Liver (tissue), 9 donors: ENCODE data around the gene FXYD7. TPM values are rescaled to one million over a fixed set of nuclear protein-coding genes. Genes with fewer than 3 reads are reported as not detected.
"Not testable (repeated sequence)": the region's sequence is repeated elsewhere in the genome, so short reads cannot be mapped to it uniquely, and the experiment has no call there.

ENCODE experiments used
- DNase-seq: peaks from one replicate; pipeline ENCODE4 v3.0.0-alpha.2; 2017; ENCODE audit warnings: low spot score
- H3K27ac ChIP-seq, 2 donors: one replicate each; pipeline ENCODE4 v1.7.0; 2013; ENCODE audit warnings: inconsistent platforms in 2 of 2, low read length in 2 of 2, control low read depth in 1 of 2, low read depth in 1 of 2, mild to moderate bottlenecking in 1 of 2
- H3K27me3 ChIP-seq, 4 donors: one replicate each; pipeline versions ENCODE4 v1.6.1 to v1.7.0; 2013; ENCODE audit warnings: low read length in 3 of 4, inconsistent platforms in 1 of 4, mild to moderate bottlenecking in 1 of 4, moderate library complexity in 1 of 4; ENCODE audit not compliant: control insufficient read depth in 4 of 4, insufficient read depth in 4 of 4
- H3K36me3 ChIP-seq, 4 donors: one replicate each; pipeline versions ENCODE4 v1.6.1 to v1.7.0; 2013; ENCODE audit warnings: low read length in 3 of 4, mild to moderate bottlenecking in 3 of 4, low read depth in 1 of 4, moderate library complexity in 1 of 4; ENCODE audit not compliant: control insufficient read depth in 4 of 4, insufficient read depth in 3 of 4
- H3K4me1 ChIP-seq, 4 donors: one replicate each; pipeline versions ENCODE4 v1.6.1 to v1.7.0; 2013; ENCODE audit warnings: low read length in 3 of 4, mild to moderate bottlenecking in 3 of 4, moderate library complexity in 1 of 4; ENCODE audit not compliant: control insufficient read depth in 4 of 4, insufficient read depth in 4 of 4
- H3K4me3 ChIP-seq, 3 donors: one replicate each; pipeline versions ENCODE4 v1.6.1 to v1.7.0; 2013; ENCODE audit warnings: low read length in 3 of 3, control low read depth in 1 of 3, low read depth in 1 of 3, mild to moderate bottlenecking in 1 of 3
- H3K9ac ChIP-seq, 2 donors: one replicate each; pipeline ENCODE4 v1.7.0; 2013; ENCODE audit warnings: low read length in 2 of 2, mild to moderate bottlenecking in 2 of 2, moderate library complexity in 2 of 2, control low read depth in 1 of 2, low read depth in 1 of 2
- H3K9me3 ChIP-seq, 4 donors: one replicate each; pipeline versions ENCODE4 v1.6.1 to v1.7.0; 2013; ENCODE audit warnings: low read length in 3 of 4; ENCODE audit not compliant: control insufficient read depth in 4 of 4
- ATF3 ChIP-seq: IDR thresholded peaks from 2 replicates; pipeline ENCODE4 v1.6.1; 2016; ENCODE audit warnings: antibody characterized with exemption
- FOXA2 ChIP-seq: IDR thresholded peaks from 2 replicates; pipeline ENCODE4 v1.6.1; 2016; ENCODE audit warnings: antibody characterized with exemption
- HNF4G ChIP-seq: IDR thresholded peaks from 2 replicates; pipeline ENCODE4 v1.6.1; 2016; ENCODE audit warnings: antibody characterized with exemption
- JUND ChIP-seq, 2 donors: IDR thresholded peaks; 2 replicates each; pipeline ENCODE4 v1.6.1; 2016; ENCODE audit warnings: antibody characterized with exemption in 2 of 2
- MAX ChIP-seq: IDR thresholded peaks from 2 replicates; pipeline ENCODE4 v1.6.1; 2016; ENCODE audit warnings: antibody characterized with exemption
- REST ChIP-seq: IDR thresholded peaks from 2 replicates; pipeline ENCODE4 v1.6.1; 2016; ENCODE audit warnings: antibody characterized with exemption, mild to moderate bottlenecking
- RXRA ChIP-seq, 2 donors: IDR thresholded peaks; 2 replicates each; pipeline ENCODE4 v1.6.1; 2017 to 2018; ENCODE audit warnings: antibody characterized with exemption in 2 of 2, mild to moderate bottlenecking in 1 of 2
- WGBS: extraction: QIAGEN DNeasy Blood & Tissue Kit; methylation state at CpG from one replicate; pipeline ENCODE4 v1.1.7; 2013; 5-methylcytosine and 5-hydroxymethylcytosine counted together
- polyA plus RNA-seq, 2 donors: library from polyadenylated mRNA; stranded (reverse) in 1 of 2; unstranded in 1 of 2; fragments of 200-250 nt in 1 of 2; fragments of >200 nt in 1 of 2; fragmentation: Nextera tagmentation in 1 of 2; extraction: Ambion mirVana in 1 of 2; gene quantifications; one replicate each; pipeline versions ENCODE4 v1.2.1 to v1.2.3, GENCODE V29; 2013 to 2015
- total RNA-seq, 2 donors: library from RNA; depleted of rRNA; stranded (reverse); fragments of >200 nt; gene quantifications; one replicate each; pipeline ENCODE4 v1.2.3, GENCODE V29; 2014
- donor health status: healthy.
- donor health status: healthy.
- donor health status: healthy.
- donor health status: healthy.
- donor health status: healthy.

The FXYD7 gene
- total and polyA plus RNA-seq, 4 donors, result 0.08 to 0.09 TPM; not detected in 2

GRCh38 chr19:35128398-35129057 lies 14.5 kb upstream of the FXYD7 start:
- Histone ChIP-seq H3K36me3 (no peaks in the 10 kb centered on the region), H3K27ac (no peak overlapping the region), H3K9ac (no peak overlapping the region), H3K27me3 (no peaks in the 10 kb centered on the region), H3K9me3 (no peaks in the 10 kb centered on the region), H3K4me3 (no peak overlapping the region), H3K4me1 (peaks cover 4 to 14% (median 11%) of the 10 kb centered on the region in 4 donors)
- TF ChIP-seq FOXA2 (no peak), MAX (no peak), JUND (IDR thresholded peaks at IDR 0.05) (no peak), ATF3 (no peak), HNF4G (no peak), REST (no peak)
- no peak for DNase-seq
- 90% methylated on average over 9 of the region's 9 CpGs for WGBS

GRCh38 chr19:35129724-35130274 lies 13.3 kb upstream of the FXYD7 start:
- not testable (repeated sequence) for H3K4me3 ChIP-seq, H3K9me3 ChIP-seq, H3K27me3 ChIP-seq, H3K9ac ChIP-seq, H3K4me1 ChIP-seq, DNase-seq, H3K36me3 ChIP-seq, H3K27ac ChIP-seq
- WGBS, result 75% methylated on average over 14 of the region's 14 CpGs

- no peak overlapping the region for H3K27ac ChIP-seq
- DNase-seq, result no peak
- H3K4me3 ChIP-seq, result no peak overlapping the region
- H3K36me3 ChIP-seq, result no peaks in the 10 kb centered on the region
- H3K9ac ChIP-seq, result no peak overlapping the region
- TF ChIP-seq RXRA (IDR thresholded peaks at IDR 0.05) (peak in 1 of 2 donors; percentile 34), JUND (IDR thresholded peaks at IDR 0.05) (no peak)
- H3K27me3 ChIP-seq, result no peaks in the 10 kb centered on the region
- no peaks in the 10 kb centered on the region for H3K9me3 ChIP-seq
- WGBS, result 86% methylated on average over 31 of the region's 31 CpGs
- H3K4me1 ChIP-seq, result peaks cover 4 to 9% (median 7%) of the 10 kb centered on the region in 4 donors
These were observed 12.0 kb upstream of the FXYD7 start for GRCh38 chr19:35130761-35131720.
